ENCODE data around the gene ISG15.
"Not testable (repeated sequence)": the region's sequence is repeated elsewhere in the genome, so short reads cannot be mapped to it uniquely, and the experiment has no call there.

The ISG15 gene

DNA sequence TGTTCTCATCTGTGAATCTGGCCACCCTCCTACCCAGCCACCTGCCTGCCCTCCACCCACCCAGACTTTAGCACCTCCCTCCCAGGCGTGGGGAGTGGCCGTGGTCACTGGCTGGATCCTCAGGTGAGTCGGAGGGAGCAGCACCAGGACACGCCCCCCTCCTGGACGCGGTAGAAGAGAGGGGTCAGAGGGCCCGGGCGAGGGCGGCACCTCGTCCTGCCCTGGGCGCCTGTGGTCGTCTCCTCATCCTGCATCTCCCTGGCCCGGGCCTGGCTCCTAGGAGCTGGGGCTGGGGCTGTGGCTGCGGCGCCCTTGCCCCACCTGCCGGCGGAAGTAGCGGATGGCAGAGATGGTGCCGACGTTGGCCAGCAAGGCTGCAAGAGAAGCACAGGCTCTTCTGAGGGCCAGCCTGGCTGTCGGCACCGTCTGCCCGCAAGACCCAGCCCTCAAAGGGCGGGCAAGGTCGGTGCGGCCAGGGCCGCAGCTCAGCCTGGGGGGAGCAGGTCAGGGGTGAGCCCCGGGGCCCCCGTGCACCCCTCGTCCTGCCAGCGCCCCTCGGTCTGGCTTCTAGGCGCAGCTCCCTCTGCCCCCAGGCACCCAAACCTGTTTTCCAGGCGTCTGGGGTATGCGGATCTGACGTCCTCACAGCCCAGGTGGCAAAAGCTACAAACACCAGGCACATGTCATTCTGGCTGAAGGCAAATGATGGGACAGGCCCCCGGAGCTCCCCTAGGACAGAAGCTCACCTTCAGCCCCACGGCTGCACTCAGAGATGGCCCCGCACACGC lies 37.2 kb upstream of the ISG15 start:
- DNase-seq, result no peak

DNA sequence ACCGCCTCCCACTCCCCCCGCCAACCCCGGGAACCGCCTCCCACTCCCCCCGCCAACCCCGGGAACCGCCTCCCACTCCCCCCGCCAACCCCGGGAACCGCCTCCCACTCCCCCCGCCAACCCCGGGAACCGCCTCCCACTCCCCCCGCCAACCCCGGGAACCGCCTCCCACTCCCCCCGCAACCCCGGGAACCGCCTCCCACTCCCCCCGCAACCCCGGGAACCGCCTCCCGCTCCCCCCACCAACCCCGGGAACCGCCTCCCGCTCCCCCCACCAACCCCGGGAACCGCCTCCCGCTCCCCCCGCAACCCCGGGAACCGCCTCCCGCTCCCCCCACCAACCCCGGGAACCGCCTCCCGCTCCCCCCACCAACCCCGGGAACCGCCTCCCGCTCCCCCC lies 36.5 kb upstream of the ISG15 start:
- DNase-seq, result not testable (repeated sequence)

DNA sequence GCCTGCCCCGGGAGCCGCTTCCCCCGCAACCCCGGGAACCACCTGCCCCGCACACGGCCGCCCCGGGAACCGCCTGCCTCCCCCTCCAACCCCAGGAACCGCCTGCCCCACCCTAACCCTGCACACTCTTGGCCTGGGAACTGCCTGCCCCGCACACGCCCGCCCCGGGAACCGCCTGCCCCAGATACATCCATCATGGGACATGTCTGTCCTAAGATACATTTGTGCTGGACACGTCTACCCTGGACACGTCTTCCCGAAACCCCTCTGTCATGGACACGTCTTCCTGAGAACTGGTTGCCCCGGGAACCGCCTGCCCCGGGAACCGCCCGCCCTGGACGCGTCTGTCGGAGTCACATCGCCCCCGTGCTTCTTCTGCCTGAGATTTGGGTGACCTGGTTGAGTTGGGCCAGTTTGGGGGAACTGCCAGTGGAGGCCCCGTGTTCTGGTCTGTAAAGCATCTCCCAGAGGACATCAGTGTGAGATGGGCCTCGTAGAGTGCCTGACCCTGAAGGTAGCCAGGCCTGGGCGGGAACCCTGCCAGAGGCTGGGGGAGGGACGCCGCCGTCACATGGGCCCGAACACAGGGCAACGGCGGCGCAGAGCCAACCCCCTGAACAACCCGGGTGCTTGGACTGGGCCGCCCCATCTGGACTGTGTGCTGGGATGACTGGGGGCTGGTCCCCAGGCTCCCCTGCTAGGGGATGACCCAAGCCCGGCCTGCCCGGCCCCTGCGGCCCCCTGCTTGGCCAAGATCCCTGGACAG lies 35.0 kb upstream of the ISG15 start:
- no peak for DNase-seq

DNA sequence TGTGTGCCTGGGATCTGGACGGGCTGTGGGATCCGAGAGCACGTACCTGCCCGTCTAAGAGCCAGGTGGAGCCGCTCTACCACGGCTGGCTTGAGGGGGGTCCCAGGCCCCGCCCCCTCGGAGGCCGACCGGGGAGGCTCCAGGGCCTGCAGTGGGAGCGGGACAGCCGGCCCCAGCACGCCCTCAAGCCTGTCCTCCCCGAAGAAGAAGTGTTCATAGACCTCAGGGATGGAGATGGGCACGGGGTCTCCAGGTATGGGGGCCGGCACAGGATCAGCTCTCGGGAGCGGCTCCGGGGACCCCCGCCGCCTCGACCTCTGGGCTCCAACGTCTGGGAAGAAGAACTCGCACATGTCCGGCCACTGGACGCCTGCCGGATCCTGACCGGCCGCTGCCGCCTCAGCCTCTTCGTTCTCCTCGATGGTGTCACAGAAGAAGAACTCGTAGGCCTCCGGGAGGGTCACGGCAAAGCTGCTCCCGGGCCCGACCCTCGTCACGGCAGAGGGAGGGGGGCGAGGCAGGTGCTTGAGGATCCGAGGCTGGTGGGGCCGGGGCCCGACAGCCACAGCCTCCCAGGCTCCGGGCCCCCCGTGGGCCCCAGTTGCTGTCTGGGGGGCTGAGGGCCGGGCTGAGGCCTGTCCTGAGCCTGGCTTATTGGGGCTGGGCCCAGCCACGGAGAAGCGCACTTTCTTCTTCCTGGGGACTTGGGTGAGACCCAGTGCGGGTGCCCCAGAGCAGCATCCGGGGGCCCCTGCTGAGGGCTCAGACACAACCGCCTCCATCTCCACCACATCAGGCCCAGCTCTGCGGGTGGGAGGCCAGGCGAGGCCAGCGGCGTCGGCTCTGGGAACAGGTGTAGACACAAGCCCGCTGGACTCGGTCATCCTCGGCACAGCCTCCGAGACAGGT lies 34.2 kb upstream of the ISG15 start:
- no peak for DNase-seq

DNA sequence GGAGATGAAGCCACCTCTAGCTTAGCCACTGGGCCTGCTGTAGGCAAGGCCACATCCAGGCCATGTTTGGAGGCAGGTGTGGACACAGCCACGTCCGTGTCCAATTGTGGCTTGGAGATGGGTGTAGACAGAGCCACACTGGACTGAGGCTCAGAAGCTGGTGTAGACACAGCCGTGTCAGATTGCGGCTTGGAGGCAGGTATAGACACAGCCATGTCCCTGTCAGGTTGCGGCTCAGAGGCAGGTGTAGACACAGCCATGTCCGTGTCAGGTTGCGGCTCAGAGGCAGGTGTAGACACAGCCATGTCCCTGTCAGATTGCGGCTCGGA lies 33.6 kb upstream of the ISG15 start:
- no peak for DNase-seq

DNA sequence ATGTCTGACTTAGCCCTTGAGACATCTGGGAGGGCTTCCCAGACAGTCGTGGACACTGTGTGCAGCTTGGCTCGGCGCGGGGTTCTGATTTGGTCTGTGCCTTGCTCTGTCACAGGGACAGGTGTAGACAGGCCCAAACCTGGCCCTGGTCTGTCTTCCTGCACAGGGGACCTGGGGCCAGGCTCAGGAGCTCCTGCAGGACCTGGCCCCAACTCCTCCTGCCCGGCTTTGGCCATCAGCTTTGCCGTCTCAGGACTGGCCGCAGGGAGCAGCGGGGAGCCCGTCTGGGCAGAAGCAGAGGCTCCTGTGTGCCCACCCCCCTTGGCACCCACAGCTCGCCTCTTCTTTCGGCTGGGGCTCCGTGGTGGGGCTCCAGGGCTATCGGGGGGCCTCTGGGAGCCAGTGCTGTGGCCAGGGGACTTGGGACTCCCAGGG lies 33.1 kb upstream of the ISG15 start:
- no peak for DNase-seq

DNA sequence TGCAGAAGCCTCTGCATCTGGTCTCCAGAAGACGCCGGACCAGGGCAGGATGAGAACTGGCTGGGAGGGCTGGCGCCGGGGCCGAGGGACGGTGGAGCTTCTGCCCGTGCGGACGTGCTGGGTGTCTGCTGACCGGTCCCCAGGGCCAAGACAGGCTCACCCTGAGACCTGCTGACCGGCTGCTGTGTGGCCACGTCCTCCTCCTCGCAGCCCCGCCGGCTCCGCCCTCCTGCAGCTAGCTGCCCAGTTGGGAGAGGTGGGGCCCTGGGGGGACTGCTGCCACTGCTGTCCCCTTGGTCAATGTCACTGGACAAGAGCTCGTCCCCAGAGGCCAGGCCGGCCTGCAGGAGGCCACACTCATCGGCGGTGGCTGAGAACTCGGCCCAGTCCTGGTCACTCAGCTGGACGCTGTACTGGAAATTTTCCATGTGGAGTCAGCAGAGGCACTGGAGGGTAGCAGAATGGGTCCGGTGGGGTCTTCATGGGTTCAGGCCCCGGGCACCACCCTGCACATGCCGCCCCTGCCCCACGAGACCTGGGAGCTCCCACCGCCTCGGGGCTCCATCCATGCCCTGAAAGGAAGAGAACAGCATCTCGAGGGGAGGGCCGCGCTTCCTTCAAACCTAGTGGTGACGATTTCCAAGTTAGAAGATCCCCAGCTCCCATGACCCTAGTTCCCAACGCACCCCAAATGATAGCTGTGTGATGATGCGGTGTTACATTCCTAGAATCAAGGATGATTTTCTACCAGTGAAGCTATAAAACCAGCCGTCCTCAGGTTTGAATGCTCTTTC lies 32.5 kb upstream of the ISG15 start:
- DNase-seq, result no peak

DNA sequence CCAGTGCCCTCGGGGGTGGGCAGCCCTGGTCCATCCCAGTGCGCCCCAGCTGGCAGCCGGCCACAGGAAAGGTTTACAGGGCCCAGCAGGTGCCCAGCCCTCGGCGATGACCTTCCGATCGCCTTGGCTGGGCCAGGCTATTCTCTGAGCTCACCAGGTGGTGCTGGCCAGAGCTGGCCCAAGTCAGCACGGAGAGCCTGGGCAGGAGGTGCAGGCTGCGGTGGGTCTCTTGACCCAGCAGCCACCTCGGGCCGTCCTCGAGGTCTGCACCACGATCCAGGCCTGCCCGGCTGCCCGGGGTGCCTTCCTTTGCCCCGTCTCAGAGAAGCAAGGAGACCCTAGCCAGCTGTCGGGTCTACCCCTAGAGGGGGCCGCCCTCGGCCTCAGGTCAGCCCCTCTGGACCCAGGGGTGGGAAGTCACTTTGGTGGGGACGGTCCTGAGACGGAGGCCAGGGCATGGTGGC lies 31.8 kb upstream of the ISG15 start:
- no peak for DNase-seq

DNA sequence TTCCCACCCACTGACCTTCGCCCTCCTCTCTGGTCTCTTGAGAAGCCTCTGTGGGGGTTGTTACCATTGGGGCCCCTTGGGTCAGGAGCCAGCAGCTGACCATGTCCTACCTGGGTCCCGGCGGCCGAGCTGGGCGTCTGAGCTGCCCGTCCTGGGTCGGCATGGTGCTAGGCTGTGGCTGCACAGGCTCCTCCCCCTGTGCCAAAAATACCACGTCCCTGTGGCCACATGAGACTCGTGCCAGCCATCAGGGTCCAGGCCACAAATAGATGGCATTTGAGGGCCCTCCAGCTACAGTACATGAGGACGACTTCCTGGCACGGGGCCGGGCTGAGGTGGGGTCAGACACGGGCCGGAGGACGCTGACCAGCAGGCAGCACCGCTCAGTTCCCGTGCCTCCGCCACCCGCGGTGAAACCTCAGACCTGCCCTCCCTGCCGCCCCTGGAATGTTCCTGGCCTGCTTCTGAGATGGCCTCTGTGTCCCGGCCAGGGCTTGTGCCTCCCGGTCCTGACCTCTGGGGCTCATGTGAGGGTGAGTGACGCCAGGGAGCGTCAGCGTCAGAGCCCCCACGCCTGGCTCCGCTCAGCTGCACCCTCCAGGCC lies 31.2 kb upstream of the ISG15 start, which contains the start of gene PERM1:
Gene PERM1 (minus strand): TSS at position 139 of the 604 bp plus-strand sequence. CDS start 1,064 bp downstream, outside the sequence.
- no peak for DNase-seq

DNA sequence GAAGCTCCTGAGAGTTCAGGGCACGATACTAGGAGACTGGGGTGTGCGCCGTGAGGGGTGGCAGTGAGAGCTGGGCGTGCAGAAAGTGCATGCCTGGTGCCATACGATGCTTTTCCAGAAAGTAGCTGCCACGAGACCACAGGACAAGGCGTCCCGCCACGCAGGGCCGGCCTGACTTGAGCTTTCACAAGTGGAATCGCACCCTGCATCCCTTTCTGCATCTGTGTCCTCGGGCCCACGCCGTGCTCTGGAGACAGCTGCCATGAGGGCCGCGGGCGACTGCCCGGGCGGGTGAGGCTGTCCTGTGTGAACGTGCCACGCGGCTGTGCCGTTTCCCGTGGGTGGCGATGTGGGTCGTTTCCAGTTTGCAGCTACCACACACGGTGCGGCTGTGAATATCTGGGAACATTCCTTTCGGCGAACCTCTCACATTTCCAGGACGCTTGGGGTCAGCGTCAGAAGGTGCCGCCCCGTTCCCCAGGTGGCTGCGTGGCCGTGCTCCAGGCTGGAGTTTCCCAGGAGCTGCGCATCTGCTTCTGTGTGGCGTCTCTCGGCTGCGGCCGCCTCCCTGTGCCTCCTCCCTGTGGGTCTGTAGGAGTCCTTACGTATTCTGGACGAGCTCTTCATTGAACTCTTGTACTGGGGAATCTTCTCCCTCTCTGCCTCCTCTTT lies 30.4 kb upstream of the ISG15 start:
- no peak for DNase-seq

DNA sequence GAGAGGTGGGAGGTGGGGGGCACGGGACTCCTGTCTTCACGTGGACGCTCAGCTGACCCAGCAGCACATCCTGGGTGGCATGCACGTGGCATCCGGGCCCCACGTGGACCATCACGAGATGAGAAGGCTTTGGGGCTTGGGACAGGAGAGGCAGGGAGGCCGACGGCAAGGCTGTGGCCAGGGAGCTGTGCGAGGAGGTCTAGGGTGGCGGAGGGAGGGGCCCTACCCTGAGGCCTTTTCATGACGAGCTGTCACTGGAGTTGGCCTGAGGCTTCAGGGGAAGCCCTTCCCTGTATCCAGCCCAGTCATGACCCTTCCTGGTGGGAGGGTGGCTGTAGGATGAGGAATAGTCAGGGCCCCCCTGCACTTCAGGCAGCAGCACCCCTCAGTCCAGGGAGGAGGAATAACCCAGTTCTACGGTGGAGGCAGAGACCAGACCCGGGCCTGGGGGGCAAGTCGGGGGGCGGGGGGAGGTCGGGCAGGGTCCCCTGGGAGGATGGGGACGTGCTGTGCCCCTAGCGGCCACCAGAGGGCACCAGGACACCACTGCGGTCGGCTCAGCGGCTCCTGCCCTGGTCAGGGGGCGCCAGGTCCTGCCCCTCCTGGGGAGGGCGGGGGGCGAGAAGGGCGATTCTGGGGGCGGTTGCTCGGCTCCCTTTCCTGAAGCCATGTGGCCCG lies 29.4 kb upstream of the ISG15 start:
- no peak for DNase-seq

DNA sequence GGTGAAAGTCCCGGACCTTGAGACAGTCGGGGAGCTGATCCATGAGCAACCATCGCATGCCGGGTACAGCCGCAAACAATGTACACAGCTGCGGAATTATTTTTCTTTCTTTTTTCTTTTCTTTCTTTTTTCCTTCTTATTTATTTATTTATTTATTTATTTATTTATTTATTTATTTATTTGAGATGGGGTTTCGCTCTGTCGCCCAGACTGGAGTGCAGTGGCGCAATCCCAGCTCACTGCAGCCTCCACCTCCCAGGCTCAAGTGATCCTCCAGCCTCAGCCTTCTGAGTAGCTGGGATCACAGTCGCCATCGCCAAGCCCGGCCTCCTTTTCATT lies 28.9 kb upstream of the ISG15 start:
- DNase-seq, result no peak

DNA sequence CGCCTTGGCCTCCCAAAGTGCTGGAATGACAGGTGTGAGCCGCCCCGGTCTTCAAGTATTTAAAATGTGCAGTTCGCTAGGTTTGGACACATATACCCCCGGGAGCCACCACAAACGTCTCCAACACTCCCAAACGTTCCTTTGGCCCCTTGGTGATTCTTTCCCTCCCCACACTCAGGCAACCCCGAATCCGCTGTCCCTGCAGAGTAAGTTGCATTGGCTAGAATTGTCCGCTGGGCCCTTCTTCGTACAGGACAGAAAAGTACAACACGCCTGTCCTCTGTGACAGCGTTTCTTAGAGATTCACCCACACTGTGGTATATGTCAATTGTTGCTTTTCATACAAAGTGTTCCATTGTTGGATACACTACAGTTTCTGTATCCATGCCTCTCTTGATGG lies 28.2 kb upstream of the ISG15 start:
- DNase-seq, result no peak

DNA sequence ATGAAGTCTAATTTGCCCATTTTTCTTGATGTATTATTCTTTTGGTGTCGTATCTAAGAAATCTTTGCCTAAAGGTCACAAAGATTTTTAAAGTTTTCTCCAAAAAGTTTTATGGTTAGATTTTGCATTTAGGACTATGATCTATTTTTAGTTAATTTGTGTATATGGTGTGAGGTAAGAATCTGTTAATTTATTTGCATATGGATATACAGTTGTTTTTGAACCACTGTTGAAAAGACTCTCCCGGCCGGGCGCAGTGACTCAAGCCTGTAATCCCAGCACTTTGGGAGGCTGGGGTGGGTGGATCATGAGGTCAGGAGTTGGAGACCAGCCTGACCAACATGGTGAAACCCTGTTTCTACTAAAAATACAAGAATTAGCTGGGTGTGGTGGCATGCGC lies 25.2 kb upstream of the ISG15 start:
- not testable (repeated sequence) for DNase-seq

DNA sequence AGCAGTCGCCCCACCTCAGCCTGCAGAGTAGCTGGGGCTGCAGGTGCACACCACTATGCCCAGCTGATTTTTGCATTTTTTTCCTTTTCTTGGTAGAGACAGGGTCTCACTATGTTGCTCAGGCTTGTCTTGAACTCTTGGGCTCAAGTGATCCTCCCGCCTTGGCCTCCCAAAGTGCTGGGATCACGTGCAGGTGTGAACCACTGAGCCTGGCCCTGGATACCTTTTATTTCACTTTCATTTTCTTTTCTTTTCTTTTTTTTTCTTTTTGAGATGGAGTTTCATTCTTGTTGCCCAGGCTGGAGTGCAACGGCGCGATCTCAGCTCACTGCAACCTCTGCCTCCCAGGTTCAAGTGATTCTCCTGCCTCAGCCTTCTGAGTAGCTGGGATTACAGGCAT lies 22.0 kb upstream of the ISG15 start:
- DNase-seq, result not testable (repeated sequence)

DNA sequence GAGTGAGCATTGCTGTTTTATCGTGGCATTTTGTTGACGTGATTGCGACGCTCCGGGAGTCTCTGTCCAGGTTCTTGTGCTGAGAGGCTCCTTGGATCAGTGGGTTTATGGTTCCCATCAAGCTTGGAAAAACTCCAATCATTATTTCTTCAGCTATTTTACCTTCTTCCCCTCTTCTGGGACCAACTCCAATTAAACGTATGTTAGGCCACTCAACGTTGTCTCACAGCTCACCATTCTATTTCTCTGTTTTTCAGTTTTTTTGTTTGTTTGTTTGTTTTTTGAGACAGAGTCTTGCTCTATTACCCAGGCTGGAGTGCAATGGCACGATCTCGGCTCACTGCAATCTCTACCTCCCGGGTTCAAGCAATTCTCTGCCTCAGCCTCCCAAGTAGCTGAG lies 21.4 kb upstream of the ISG15 start:
- DNase-seq, result no peak

DNA sequence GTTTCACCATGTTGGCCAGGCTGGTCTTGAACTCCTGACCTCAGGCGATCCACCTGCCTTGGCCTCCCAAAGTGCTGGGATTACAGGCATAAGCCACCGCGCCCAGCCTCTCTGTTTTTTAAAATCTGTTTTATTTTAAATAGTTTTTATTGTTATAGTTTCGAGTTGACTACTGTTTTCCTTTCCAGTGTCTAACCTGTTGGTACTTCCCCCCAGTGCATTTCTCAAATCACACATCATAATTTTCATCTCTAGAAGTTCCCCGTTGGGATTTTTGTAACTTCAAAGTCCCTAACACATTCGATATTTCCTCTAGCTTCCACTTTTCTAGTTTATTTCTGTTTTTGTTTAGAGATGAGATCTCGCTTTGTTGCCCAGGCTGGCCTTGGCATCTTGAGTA lies 20.9 kb upstream of the ISG15 start:
- DNase-seq, result no peak

DNA sequence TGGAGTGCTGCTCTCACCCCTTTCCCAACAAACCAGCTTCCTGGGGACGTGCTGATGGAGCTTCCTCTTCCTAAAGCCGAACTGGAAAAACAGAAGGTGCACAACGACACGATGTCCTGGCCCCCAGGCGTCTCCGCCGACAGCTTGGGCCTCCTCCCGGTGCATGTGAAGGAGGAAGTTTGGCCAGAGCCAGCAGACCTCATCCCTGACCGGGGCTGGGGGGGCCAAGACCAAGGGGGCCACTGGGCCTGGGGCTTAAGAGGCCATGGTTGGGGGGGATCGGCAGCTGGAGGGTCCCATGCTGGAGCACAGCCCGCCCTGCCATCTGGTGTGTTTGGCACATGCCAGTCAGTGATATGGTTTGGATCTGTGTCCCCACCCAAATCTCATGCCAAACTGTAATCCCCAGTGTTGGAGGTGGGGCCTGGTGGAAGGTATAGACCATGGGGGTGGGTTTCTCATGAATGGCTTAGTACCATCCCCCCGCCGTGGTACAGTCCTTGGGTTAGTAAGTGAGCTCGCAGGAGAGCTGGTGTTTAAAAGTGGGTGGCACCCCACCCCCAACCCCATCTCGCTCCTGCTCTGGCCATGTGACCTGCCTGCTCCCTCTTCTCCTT lies 19.8 kb upstream of the ISG15 start:
- no peak for DNase-seq

DNA sequence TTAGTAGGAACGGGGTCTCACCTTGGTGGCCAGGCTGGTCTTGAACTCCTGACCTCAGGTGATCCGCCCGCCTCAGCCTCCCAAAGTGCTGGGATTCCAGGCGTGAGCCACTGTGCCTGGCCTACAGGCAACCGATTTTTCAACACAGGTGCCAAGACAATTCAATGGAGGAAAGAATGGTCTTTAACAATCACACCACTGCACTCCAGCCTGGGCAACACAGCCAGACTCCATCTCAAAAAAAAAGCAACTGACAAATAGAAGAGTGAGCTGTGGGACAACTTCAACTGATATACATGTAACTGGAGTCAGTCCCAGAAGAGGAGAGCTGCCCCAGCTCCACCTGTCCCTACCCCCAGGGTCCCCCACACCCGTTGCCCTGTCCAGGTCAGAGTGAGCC lies 18.8 kb upstream of the ISG15 start:
- not testable (repeated sequence) for DNase-seq

Data from kidney glomerular epithelial cell (primary cell).